DOHH2 (cell line): ENCODE results near the gene CDKN1C.

Experiments used
- EZH2phosphoT487 ChIP-seq: fragments of 200-600 bp; sonication (generic); IDR thresholded peaks from 2 replicates; pipeline ENCODE4 v1.6.1; 2017; ENCODE audit warnings: borderline replicate concordance, mild to moderate bottlenecking, antibody characterized with exemption, low read length, moderate library complexity, mixed read lengths
- TF ChIP-seq, protein P1 (sequence below): fragments of 200-600 bp; sonication (generic); IDR thresholded peaks from one replicate; pipeline ENCODE4 v1.5.1; 2014; ENCODE audit warnings: antibody characterized with exemption, mild to moderate bottlenecking, low read depth, low read length; ENCODE audit not compliant: poor library complexity, severe bottlenecking

DNA sequence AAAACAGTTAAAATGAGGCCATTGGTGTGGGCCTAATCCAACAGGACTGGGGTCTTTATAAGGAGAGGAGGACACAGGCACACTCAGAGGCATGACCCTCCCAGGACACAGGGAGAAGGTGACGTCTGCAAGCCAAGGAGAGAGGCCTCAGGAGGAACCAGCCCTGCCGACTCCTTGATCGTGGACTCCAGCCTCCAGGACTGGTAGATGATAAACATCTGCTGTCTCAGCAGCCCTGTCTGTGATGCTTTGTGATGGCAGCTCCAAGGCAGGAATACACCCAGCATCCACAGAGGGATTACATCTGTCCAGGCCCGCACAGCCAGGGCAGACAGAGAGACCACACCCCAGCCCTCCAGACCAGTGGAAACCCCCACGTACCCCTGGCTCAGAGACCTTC lies 18.4 kb downstream of the CDKN1C start:
- TF ChIP-seq, protein P1, sequence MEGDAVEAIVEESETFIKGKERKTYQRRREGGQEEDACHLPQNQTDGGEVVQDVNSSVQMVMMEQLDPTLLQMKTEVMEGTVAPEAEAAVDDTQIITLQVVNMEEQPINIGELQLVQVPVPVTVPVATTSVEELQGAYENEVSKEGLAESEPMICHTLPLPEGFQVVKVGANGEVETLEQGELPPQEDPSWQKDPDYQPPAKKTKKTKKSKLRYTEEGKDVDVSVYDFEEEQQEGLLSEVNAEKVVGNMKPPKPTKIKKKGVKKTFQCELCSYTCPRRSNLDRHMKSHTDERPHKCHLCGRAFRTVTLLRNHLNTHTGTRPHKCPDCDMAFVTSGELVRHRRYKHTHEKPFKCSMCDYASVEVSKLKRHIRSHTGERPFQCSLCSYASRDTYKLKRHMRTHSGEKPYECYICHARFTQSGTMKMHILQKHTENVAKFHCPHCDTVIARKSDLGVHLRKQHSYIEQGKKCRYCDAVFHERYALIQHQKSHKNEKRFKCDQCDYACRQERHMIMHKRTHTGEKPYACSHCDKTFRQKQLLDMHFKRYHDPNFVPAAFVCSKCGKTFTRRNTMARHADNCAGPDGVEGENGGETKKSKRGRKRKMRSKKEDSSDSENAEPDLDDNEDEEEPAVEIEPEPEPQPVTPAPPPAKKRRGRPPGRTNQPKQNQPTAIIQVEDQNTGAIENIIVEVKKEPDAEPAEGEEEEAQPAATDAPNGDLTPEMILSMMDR, result no peak
- no peak for TF ChIP-seq EZH2phosphoT487
